Choroid plexus epithelial cell (primary cell): ENCODE data around the gene PARVB.

Source experiments
- DNase-seq: peaks from one replicate; pipeline ENCODE4 v3.0.0-alpha.2; 2010; ENCODE audit warnings: low read depth
- H3K4me3 ChIP-seq: 2 replicates; pipeline ENCODE4 v1.5.1; 2011; ENCODE audit warnings: low read depth, mild to moderate bottlenecking, control low read depth, low read length, moderate library complexity
- TF ChIP-seq, protein P1 (sequence below): conservative IDR thresholded peaks from 2 replicates; pipeline ENCODE4 v1.5.1; 2011; ENCODE audit warnings: low read depth, mild to moderate bottlenecking, control low read depth, inconsistent platforms, low read length, moderate library complexity

Gene PARVB

DNA sequence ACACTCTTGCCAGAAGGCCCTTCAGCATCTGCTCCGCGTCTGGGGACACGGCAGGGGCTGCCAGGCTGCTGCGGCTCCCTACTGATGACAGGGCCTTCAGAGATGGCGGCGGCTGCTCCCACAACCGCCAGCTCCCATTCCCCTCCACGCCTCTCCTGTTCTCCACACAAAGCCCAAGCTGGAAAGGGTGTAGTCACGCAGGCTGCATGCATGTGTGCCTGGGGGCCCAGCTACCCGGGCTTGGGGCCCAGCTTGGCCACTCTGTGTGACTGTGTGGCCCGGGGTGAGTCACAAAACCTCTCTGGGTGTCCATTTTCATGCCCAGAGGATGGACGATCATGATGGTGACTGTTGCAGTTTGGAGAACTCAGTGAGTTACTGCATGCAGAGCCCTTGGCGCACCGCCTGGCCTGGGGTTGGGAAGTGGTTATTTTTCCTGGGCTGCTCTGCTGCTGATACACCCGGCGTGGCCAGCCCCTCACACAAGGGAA is 31.7 kb upstream of the PARVB start:
- TF ChIP-seq, protein P1, sequence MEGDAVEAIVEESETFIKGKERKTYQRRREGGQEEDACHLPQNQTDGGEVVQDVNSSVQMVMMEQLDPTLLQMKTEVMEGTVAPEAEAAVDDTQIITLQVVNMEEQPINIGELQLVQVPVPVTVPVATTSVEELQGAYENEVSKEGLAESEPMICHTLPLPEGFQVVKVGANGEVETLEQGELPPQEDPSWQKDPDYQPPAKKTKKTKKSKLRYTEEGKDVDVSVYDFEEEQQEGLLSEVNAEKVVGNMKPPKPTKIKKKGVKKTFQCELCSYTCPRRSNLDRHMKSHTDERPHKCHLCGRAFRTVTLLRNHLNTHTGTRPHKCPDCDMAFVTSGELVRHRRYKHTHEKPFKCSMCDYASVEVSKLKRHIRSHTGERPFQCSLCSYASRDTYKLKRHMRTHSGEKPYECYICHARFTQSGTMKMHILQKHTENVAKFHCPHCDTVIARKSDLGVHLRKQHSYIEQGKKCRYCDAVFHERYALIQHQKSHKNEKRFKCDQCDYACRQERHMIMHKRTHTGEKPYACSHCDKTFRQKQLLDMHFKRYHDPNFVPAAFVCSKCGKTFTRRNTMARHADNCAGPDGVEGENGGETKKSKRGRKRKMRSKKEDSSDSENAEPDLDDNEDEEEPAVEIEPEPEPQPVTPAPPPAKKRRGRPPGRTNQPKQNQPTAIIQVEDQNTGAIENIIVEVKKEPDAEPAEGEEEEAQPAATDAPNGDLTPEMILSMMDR: no peak
- no peak overlapping the region for H3K4me3 ChIP-seq
- DNase-seq: no peak

DNA sequence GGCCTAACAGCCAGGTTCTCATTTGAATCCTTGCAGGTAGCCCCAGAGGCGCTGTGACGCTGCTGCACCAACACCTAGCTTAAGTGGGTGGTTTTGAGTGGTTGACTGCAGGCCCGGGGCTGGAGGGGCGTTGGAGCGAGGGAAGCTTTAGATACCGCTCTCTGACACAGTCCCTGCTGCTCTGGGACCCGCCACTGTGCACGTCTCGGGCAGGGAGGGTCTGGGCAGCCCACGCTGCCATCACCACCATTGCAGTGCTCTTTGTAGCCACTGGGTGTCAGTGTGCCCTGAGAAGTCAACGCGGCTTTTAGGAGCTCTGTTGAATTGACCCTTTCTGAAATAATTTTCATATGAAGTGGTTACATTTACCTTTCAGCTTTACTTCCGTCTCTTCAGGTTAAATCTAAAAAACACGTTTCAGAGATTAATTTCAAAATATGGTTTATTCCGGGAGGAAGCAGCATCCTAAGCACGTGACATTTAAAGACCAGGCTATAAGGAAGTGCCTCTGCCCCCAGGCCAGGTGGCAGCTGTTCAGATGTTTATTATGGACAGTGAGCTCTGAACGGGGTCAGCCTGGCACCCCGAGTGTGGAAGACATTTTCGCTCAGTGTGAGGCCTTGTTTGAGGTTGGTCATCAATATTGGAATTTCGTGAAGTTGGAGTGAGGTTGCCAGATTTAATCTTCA is 30.9 kb upstream of the PARVB start:
- TF ChIP-seq, protein P1: peak; percentile 99
- peak; percentile 78 for DNase-seq
- H3K4me3 ChIP-seq: no peak overlapping the region

DNA sequence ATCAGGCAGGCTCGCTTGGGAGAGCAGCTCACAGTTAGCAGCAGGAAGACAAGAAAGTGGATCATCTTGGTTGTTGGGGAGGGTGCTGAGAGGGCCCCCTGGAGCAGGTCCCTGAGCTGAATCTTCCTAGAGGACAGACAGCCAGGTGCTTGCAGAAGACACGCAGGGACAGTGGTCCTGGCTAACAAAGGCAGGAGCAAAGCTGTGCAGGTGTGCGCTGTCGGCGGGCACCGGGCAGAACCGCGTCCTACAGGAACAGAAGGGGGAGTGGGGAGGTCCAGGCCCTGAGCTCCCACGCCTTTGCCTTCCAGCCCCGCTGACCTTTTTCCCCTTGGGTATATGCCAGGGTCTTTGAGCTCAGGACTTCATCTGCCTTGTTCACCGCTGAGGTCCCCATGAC is 30.1 kb upstream of the PARVB start:
- TF ChIP-seq, protein P1: no peak
- no peak overlapping the region for H3K4me3 ChIP-seq
- no peak for DNase-seq

DNA sequence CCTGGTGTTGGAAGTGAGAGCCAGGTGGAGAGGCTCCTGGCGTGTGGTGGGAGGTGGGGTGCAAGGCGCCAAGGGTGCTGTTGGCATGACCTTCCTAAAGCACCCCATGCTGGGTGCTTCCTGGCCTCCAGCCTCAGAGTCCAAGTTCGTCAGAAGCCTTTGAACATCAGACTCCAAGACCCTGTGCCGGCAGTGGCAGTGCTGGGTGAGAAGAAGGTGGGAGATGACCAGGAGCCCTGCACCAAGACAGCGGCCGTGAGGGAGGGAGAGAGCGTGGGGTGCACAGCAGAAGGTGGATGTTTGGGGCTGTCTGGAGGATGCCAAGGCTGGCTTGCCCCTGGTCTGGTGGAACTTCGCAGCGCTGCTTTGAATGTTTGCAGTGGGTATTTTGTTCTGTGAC is 29.7 kb upstream of the PARVB start:
- TF ChIP-seq, protein P1: no peak
- no peak overlapping the region for H3K4me3 ChIP-seq
- DNase-seq: no peak

DNA sequence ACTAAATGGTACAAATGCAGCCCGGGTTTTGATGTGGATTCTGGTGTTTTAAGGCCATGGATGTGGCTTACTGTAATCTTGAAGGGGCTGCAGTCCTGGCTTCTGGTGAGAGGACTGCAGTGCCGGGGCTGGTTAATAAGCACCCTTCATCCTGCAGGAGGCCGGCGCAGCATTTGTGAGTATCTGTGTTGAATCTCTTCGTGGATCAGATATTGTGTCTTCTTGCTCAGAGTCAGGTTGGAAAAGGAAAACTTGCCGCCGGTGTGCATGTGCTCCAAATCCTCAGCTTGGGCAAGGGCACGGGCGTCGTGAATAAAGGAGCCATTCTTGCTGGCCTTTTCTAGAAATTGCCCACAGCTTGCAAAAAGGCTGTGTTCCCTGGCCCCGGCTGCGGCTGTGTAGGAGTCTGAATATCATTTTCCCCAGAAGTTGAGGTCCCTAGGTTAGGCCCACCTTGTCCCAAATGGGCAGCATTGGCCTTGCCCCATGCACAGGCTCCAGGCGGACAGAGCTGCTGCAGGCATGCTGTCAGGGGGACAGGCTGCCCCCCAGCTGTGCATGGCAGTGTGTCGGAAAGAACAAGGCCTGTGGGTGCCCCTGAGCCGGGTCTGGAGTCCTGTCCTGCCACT is 28.9 kb upstream of the PARVB start:
- TF ChIP-seq, protein P1: no peak
- no peak for DNase-seq
- no peak overlapping the region for H3K4me3 ChIP-seq

DNA sequence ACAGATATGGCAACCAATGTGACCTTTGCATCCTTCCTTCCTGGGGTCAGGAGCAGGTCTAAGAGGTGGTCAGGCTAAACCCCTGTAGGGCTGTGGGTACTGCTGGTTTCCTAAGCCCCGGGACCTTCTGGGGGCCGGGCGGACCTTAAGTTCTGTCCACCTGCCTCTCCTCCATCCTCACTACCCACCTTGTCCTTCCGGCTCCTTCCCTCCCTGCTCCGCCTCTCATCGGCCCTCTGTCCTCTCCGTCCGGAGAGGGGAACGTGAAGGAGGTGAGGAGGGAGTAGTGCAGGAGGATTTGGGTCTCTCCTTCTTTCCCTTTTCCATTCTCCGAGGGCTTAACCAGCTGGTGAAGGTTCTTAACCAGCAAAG is 28.3 kb upstream of the PARVB start:
- no peak overlapping the region for H3K4me3 ChIP-seq

More for the DNA sequence above, 28.3 kb upstream of the PARVB start:
- DNase-seq: no peak
- TF ChIP-seq, protein P1: no peak
